DMS53 (cell line): ENCODE data around the gene COL18A1.
"Not testable (repeated sequence)": the region's sequence is repeated elsewhere in the genome, so short reads cannot be mapped to it uniquely, and the experiment has no call there.

Experiments
- DNase-seq: peaks from one replicate; lab custom pipeline; 2025; lab: John Stamatoyannopoulos, UW

Gene COL18A1

GRCh38 chr21:45367402-45368351 is 37.3 kb upstream of the COL18A1 start:
- no peak for DNase-seq

GRCh38 chr21:45369018-45369417 is 35.9 kb upstream of the COL18A1 start:
- DNase-seq = not testable (repeated sequence)

DNA sequence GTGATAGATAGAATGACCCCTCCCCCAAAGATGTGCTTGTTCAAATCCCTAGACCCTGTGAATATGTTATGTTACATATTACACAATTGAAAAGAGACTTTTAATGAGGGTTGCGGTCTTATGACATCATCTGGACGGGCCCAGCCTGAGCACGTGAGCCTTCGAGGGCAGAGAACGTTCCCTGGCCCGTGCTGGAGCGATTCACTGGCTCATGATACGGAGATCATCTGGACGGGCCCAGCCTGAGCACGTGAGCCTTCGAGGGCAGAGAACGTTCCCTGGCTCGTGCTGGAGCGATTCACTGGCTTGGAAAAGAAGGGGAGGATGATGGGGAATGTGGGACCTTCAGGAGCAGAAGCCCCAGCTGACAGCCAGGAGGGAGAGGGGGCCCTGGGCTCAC is 34.4 kb upstream of the COL18A1 start:
- no peak for DNase-seq

- DNase-seq = no peak
Measured at GRCh38 chr21:45371081-45371480, 33.9 kb upstream of the COL18A1 start.

GRCh38 chr21:45371655-45372054 is 33.3 kb upstream of the COL18A1 start:
- DNase-seq = no peak

GRCh38 chr21:45372732-45373355 is 32.1 kb upstream of the COL18A1 start:
- no peak for DNase-seq

GRCh38 chr21:45373991-45374816 is 30.8 kb upstream of the COL18A1 start:
- DNase-seq = no peak

DNA sequence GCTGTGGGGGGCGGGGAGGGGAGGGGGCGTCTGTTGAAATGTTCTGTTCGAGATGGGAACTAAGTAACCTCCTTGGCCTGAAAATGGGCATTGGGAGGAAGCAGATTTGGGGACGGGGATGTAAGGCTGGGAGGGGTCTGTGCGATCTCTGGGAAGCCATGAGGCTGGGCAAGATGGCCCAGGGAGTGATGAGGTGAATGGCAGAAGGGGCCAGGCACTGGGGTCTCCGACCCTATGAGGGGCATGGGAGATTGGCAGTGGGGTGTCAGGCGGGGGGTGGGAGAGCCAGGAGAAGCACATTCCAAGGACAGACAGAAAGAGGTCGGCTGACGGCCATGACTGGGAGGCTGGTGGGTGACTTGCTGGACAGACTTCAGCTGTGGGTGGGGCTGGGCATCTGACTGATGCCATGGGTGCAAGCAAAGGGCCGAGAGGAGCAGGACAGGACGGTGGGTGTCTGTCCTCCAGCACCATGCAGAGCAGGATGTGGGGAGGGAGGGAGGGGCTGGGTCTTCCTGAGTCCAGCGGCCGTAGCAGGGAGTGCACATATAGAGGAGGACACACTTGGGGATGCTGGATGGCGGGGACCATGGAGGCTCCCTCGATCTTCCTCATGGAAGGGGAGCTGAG is 30.0 kb upstream of the COL18A1 start:
- no peak for DNase-seq

DNA sequence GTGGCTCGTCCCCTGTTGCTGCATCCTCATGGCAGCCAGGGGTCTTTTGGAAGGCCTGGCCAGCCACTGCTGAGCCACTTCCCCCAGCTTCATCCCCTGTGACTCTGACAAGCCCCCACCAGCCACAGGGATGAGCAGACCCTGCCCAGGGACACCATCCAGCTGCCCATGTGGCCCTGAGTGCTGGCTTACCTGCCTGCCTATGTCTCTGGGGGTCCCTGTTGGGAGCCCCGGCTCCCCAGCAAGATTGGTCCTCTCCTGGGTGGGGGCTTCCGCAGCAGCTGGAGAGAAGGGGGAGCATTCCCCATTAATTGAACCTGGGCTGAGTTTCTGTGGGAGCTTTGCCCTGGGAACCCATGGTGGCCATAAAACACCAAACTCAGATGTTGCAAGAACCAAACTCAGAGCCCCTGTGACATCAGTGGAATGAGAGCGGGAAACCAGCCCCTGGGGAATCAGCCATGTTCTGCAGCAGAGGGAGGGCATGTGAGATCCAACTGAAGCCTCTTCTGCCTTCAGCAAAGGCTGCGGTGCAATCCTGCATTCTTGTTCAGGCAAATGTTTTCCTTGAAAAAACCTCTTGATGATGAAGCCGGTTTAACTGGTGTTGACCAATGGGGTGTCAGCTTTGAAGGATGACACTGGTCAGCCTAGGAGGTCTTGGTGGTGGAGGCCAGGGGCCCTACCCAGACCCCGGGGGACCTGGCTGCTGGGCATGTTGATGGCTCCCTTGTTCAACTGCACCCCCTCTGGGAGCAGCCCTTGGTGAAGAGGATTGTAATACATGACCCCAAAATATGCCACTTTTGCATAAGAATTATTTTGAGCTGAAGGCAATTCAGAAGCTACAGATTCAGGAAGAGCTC is 28.3 kb upstream of the COL18A1 start:
- no peak for DNase-seq

- DNase-seq = no peak
Measured at GRCh38 chr21:45377325-45377709, 27.6 kb upstream of the COL18A1 start.

DNA sequence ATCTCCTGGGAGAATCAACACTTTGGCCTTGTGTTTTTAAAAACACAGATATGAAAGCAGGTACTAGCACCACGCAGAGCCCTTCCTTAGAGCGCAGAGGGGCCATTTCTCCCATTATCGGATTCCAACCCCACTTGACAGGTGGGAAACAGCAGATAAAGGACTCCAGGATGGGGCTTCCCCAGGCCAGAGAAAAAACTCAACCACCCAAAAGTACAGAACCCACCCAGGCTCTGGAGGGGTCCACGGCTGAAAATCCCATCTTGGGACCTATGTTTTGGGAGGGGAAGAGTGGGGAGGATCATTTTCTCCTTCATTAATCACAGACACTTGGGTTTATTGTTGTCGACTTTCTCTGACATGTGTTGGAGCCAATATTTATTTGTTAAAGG is 27.1 kb upstream of the COL18A1 start:
- DNase-seq = no peak

- no peak for DNase-seq
Measured at GRCh38 chr21:45378258-45378966, 26.6 kb upstream of the COL18A1 start.

- DNase-seq = no peak
Measured at GRCh38 chr21:45379171-45379900, 25.6 kb upstream of the COL18A1 start.

DNA sequence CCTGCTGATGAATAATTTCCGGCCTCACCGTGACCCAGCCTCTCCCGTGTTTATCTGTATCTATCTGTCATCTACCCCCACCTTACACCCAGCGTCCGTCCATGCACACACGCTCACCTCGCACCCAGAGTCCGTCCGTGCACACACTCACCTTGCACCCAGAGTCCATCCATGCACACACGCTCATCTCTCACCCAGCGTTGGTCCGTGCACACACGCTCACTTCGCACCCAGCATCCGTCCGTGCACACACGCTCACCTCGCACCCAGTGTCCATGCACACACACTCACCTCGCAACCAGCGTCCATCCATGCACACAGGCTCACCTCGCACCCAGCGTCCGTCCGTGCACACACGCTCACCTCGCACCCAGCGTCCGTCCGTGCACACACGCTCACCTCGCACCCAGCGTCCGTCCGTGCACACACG is 25.0 kb upstream of the COL18A1 start:
- no peak for DNase-seq

DNA sequence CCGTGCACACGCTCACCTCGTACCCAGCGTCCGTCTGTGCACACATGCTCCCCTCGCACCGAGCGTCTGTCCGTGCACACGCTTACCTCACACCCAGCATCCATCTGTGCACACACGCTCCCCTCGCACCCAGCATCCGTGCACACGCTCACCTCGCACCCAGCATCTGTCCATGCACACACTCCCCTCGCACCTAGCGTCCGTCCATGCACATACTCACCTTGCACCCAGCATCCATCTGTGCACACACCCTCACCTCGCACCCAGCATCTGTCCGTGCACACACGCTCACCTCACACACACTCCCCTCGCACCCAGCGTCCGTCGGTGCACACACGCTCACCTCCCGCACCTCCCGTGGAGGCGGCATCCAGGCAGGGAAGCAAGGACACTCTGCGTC is 24.4 kb upstream of the COL18A1 start:
- DNase-seq = no peak

DNA sequence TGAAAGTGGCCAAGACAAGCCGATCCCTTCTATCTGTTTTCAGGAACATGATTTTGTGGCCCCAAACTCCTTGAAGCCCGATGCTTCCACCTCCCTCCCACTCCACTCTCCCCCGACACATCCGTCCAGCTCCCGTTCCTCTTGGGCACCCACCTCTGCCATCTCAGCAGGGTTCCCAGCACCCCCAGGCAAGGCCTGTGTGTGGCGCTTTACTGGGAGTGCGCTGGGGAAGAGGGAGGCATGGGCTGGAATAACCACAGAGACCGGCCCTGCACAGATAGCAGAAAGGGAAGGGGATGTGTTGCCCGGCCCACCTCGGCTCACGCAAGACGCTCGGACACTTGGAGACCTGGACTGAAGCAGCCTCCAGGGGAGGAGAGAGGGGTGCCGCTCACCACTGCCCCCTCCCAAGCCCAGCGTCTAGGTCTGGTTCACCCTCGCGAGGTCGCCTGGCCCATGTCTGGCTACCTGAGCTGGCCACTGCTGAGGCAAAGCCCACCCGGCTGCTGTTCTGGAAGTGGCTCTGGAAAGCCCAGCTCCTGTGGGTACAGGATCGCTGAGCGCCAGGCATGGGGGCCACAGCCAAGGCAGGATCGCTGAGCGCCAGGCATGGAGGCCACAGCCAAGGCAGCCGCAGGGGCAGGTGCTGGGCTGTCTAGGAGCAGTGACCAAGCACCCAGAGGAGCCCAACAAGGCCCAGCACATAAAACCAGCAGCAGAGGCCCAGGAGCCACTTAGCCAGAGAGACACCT is 23.8 kb upstream of the COL18A1 start:
- DNase-seq = no peak

- DNase-seq = no peak
Measured at GRCh38 chr21:45381865-45382696, 22.9 kb upstream of the COL18A1 start.

DNA sequence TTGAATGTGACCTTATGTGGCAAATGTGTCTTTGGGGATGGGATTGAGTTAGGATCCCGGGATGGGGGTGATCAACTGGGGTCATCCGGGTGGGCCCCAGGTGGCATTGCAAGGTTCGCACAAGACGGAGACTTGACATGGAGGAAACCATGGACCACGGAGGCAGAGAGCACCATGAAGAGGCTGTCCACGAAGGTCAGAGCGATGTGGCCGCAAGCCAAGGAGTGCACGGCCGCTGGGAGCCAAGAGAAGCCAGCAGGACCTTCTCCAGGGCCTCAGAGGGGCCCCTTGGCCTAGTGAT is 22.3 kb upstream of the COL18A1 start:
- no peak for DNase-seq
